H9 (cell line): ENCODE results near the gene BRCC3. TPM values are rescaled to one million over a fixed set of nuclear protein-coding genes. Genes with fewer than 3 reads are reported as not detected.

ENCODE experiments used
- DNase-seq: peaks from one replicate; pipeline ENCODE4 v3.0.0-alpha.2; 2017
- H2AFZ ChIP-seq: one replicate; pipeline ENCODE4 v1.6.1; 2013; ENCODE audit warnings: mild to moderate bottlenecking, low read length, control low read depth, moderate library complexity
- H2AK5ac ChIP-seq: 2 replicates; pipeline ENCODE4 v1.6.1; 2013; ENCODE audit warnings: low read length, control low read depth, mixed read lengths; ENCODE audit not compliant: insufficient read length
- H2BK120ac ChIP-seq: one replicate; pipeline ENCODE4 v1.6.1; 2013; ENCODE audit warnings: low read depth, mild to moderate bottlenecking, low read length, control low read depth, inconsistent platforms; ENCODE audit not compliant: poor library complexity, severe bottlenecking
- H2BK12ac ChIP-seq: 2 replicates; pipeline ENCODE4 v1.6.1; 2013; ENCODE audit warnings: low read length, control low read depth, mixed read lengths, low read depth; ENCODE audit not compliant: insufficient read length
- H2BK15ac ChIP-seq: 2 replicates; pipeline ENCODE4 v1.6.1; 2013; ENCODE audit warnings: low read depth, low read length, control low read depth
- H2BK20ac ChIP-seq: one replicate; pipeline ENCODE4 v1.6.1; 2013; ENCODE audit warnings: low read depth, mild to moderate bottlenecking, low read length, control low read depth, inconsistent platforms; ENCODE audit not compliant: poor library complexity, severe bottlenecking
- H2BK5ac ChIP-seq: 2 replicates; pipeline ENCODE4 v1.6.1; 2013; ENCODE audit warnings: low read length, control low read depth, mixed read lengths; ENCODE audit not compliant: insufficient read length
- H3K14ac ChIP-seq: 2 replicates; pipeline ENCODE4 v1.6.1; 2013; ENCODE audit warnings: low read length, control low read depth; ENCODE audit not compliant: insufficient read depth
- H3K18ac ChIP-seq: 2 replicates; pipeline ENCODE4 v1.6.1; 2013; ENCODE audit warnings: low read depth, mild to moderate bottlenecking, mixed read lengths, low read length, control low read depth; ENCODE audit not compliant: insufficient read length
- H3K23ac ChIP-seq: 2 replicates; pipeline ENCODE4 v1.6.1; 2013; ENCODE audit warnings: low read length, control low read depth, mixed read lengths, low read depth; ENCODE audit not compliant: insufficient read length
- H3K23me2 ChIP-seq: 2 replicates; pipeline ENCODE4 v1.6.1; 2013; ENCODE audit warnings: low read depth, mild to moderate bottlenecking, mixed read lengths, low read length, control low read depth; ENCODE audit not compliant: insufficient read length, poor library complexity, severe bottlenecking
- H3K27ac ChIP-seq: 2 replicates; pipeline ENCODE4 v1.5.1; 2013; ENCODE audit warnings: low read length, control low read depth, mixed read lengths, low read depth; ENCODE audit not compliant: insufficient read length
- H3K27me3 ChIP-seq: 2 replicates; pipeline ENCODE4 v1.6.1; 2013; ENCODE audit warnings: low read length, control low read depth, inconsistent platforms; ENCODE audit not compliant: insufficient read depth
- H3K4ac ChIP-seq: 2 replicates; pipeline ENCODE4 v1.6.1; 2013; ENCODE audit warnings: low read depth, mild to moderate bottlenecking, control low read depth, inconsistent platforms, low read length, moderate library complexity
- H3K4me1 ChIP-seq: 2 replicates; pipeline ENCODE4 v1.6.1; 2013; ENCODE audit warnings: low read length, control low read depth, inconsistent platforms; ENCODE audit not compliant: insufficient read depth
- H3K4me2 ChIP-seq: 2 replicates; pipeline ENCODE4 v1.6.1; 2013; ENCODE audit warnings: low read length, control low read depth, mixed read lengths; ENCODE audit not compliant: insufficient read length, insufficient read depth
- H3K56ac ChIP-seq: 2 replicates; pipeline ENCODE4 v1.6.1; 2013; ENCODE audit warnings: low read depth, mild to moderate bottlenecking, mixed read lengths, low read length, control low read depth; ENCODE audit not compliant: insufficient read length
- H3K79me1 ChIP-seq: 2 replicates; pipeline ENCODE4 v1.6.1; 2013; ENCODE audit warnings: low read depth, mild to moderate bottlenecking, moderate library complexity, low read length, control low read depth, inconsistent platforms; ENCODE audit not compliant: insufficient read depth, poor library complexity, severe bottlenecking
- H3K79me2 ChIP-seq: 2 replicates; pipeline ENCODE4 v1.6.1; 2013; ENCODE audit warnings: low read length, control low read depth, inconsistent platforms; ENCODE audit not compliant: insufficient read depth
- H3K9ac ChIP-seq: 2 replicates; pipeline ENCODE4 v1.6.1; 2013; ENCODE audit warnings: low read length, control low read depth, mixed read lengths; ENCODE audit not compliant: insufficient read length; ENCODE audit errors: extremely low read depth
- H3K9me3 ChIP-seq: one replicate; pipeline ENCODE4 v1.6.1; 2013; ENCODE audit warnings: low read depth, low read length, inconsistent platforms; ENCODE audit not compliant: control insufficient read depth
- H3T11ph ChIP-seq: one replicate; pipeline ENCODE4 v1.6.1; 2013; ENCODE audit warnings: mild to moderate bottlenecking, low read length, control low read depth, inconsistent platforms
- H4K20me1 ChIP-seq: one replicate; pipeline ENCODE4 v1.6.1; 2013; ENCODE audit not compliant: control insufficient read depth, insufficient read length, insufficient read depth
- H4K5ac ChIP-seq: 2 replicates; pipeline ENCODE4 v1.6.1; 2013; ENCODE audit warnings: low read depth, mild to moderate bottlenecking, mixed read lengths, low read length, control low read depth; ENCODE audit not compliant: insufficient read length
- H4K8ac ChIP-seq: replicated peaks from 2 replicates; pipeline ENCODE4 v1.6.1; 2013; ENCODE audit warnings: low read length, control low read depth, mixed read lengths, low read depth; ENCODE audit not compliant: insufficient read length
- H4K91ac ChIP-seq: 2 replicates; pipeline ENCODE4 v1.6.1; 2013; ENCODE audit warnings: low read depth, mild to moderate bottlenecking, moderate library complexity, mixed read lengths, low read length, control low read depth; ENCODE audit not compliant: insufficient read length
- H3K27ac Mint-ChIP-seq, 3 experiments: 2 replicates in 2 of 3; 3 replicates in 1 of 3; pipeline ENCODE4 v1.8.0; 2020 to 2021; ENCODE audit warnings: mixed read lengths in 3 of 3, mild to moderate bottlenecking in 1 of 3, moderate library complexity in 1 of 3
- H3K27me3 Mint-ChIP-seq: 2 replicates; pipeline ENCODE4 v1.8.0; 2021; ENCODE audit warnings: low read depth, mild to moderate bottlenecking, moderate library complexity, mixed read lengths
- H3K36me3 Mint-ChIP-seq, 3 experiments: 2 replicates in 2 of 3; 3 replicates in 1 of 3; pipeline ENCODE4 v1.8.0; 2020 to 2021; ENCODE audit warnings: low read depth in 3 of 3, mixed read lengths in 3 of 3; ENCODE audit not compliant: insufficient read depth in 1 of 3
- H3K4me1 Mint-ChIP-seq, 2 experiments: 2 replicates each; pipeline ENCODE4 v1.8.0; 2020; ENCODE audit warnings: mixed read lengths in 2 of 2
- H3K4me3 Mint-ChIP-seq, 2 experiments: 2 replicates in 1 of 2; 3 replicates in 1 of 2; pipeline ENCODE4 v1.8.0; 2020 to 2021; ENCODE audit warnings: mild to moderate bottlenecking in 2 of 2, mixed read lengths in 2 of 2, moderate library complexity in 1 of 2
- H3K9me3 Mint-ChIP-seq, 2 experiments: 2 replicates in 1 of 2; 3 replicates in 1 of 2; pipeline ENCODE4 v1.8.0; 2020; ENCODE audit warnings: mild to moderate bottlenecking in 2 of 2, mixed read lengths in 2 of 2, moderate library complexity in 1 of 2
- WGBS: extraction: QIAGEN DNeasy Blood & Tissue Kit; methylation state at CpG from one replicate; pipeline ENCODE4 v1.1.7; 2013; ENCODE audit warnings: missing lambda C conversion rate, low lambda C conversion rate, mixed read lengths; ENCODE audit not compliant: insufficient read length; ENCODE audit errors: extremely low coverage; 5-methylcytosine and 5-hydroxymethylcytosine counted together
- total RNA-seq: library from RNA; stranded (reverse); gene quantifications from 2 replicates; pipeline ENCODE4 v1.2.1, GENCODE V29; 2021
- TF ChIP-seq, protein P1 (sequence below): fragments of 200-600 bp; sonication (generic); conservative IDR thresholded peaks from 3 replicates; pipeline ENCODE4 v1.8.0; 2021; ENCODE audit warnings: antibody characterized with exemption, mild to moderate bottlenecking

The BRCC3 gene
- total RNA-seq, 1 experiment from 2014 or later = 27.3 TPM

GRCh38 chrX:155026727-155027508 is 44.4 kb upstream of the BRCC3 start, which contains the start of gene FUNDC2:
FUNDC2 (plus strand) TSS chrX:155026844; CDS start chrX:155026939, 95 bp downstream.
- DNase-seq = peak; percentile 87
- Histone ChIP-seq H3K4me2 (peak within 1 kb of the TSS; percentile 87), H3K4me1 (no peaks in the 10 kb centered on the region), H3K23ac (no peak within 1 kb of the TSS), H2AFZ (no peak within 1 kb of the TSS), H3K9ac (peak within 1 kb of the TSS; percentile 79), H3K27ac (no peak within 1 kb of the TSS), H2AK5ac (no peak within 1 kb of the TSS), H4K91ac (no peak within 1 kb of the TSS), H4K8ac (no peak within 1 kb of the TSS), H3K23me2 (no peaks in the 10 kb centered on the region), H3K4ac (no peak within 1 kb of the TSS; the same call in 1 of the 2 replicates), H3T11ph (no peak within 1 kb of the TSS), H4K20me1 (no peaks in the 10 kb centered on the region), H2BK20ac (no peak within 1 kb of the TSS), H2BK12ac (no peak within 1 kb of the TSS), H3K18ac (peak within 1 kb of the TSS; percentile 85), H3K14ac (peak within 1 kb of the TSS; percentile 39), H2BK15ac (no peak within 1 kb of the TSS), H3K79me2 (no peaks in the 10 kb centered on the region), H3K56ac (no peak within 1 kb of the TSS), H4K5ac (peak within 1 kb of the TSS; percentile 75), H2BK120ac (no peak within 1 kb of the TSS), H3K79me1 (no peaks in the 10 kb centered on the region), H2BK5ac (no peak within 1 kb of the TSS), H3K27me3 (no peaks in the 10 kb centered on the region), H3K9me3 (peaks cover 33% of the 10 kb centered on the region)
- Mint-ChIP-seq H3K27ac (peak within 1 kb of the TSS; percentile 65 to 91 (median 88); a peak in 4 of 7 replicates), H3K4me1 (peaks cover 7 to 10% of the 10 kb centered on the region in 2 experiments), H3K27me3 (no peaks in the 10 kb centered on the region), H3K9me3 (peaks cover 61 to 66% of the 10 kb centered on the region in 2 experiments), H3K4me3 (peak within 1 kb of the TSS; percentile 78 to 87), H3K36me3 (peaks cover 3 to 7% (median 4%) of the 10 kb centered on the region in 3 experiments; a peak in 5 of 7 replicates)
- TF ChIP-seq, protein P1, sequence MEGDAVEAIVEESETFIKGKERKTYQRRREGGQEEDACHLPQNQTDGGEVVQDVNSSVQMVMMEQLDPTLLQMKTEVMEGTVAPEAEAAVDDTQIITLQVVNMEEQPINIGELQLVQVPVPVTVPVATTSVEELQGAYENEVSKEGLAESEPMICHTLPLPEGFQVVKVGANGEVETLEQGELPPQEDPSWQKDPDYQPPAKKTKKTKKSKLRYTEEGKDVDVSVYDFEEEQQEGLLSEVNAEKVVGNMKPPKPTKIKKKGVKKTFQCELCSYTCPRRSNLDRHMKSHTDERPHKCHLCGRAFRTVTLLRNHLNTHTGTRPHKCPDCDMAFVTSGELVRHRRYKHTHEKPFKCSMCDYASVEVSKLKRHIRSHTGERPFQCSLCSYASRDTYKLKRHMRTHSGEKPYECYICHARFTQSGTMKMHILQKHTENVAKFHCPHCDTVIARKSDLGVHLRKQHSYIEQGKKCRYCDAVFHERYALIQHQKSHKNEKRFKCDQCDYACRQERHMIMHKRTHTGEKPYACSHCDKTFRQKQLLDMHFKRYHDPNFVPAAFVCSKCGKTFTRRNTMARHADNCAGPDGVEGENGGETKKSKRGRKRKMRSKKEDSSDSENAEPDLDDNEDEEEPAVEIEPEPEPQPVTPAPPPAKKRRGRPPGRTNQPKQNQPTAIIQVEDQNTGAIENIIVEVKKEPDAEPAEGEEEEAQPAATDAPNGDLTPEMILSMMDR = no peak
- WGBS = no CpG with 5 or more reads among the region's 82 CpGs
